ENCODE data around the gene ZBTB17. TPM values are rescaled to one million over a fixed set of nuclear protein-coding genes. Genes with fewer than 3 reads are reported as not detected.

The ZBTB17 gene
- total RNA-seq, 1 experiment from 2014 or later = 41.6 TPM

DNA sequence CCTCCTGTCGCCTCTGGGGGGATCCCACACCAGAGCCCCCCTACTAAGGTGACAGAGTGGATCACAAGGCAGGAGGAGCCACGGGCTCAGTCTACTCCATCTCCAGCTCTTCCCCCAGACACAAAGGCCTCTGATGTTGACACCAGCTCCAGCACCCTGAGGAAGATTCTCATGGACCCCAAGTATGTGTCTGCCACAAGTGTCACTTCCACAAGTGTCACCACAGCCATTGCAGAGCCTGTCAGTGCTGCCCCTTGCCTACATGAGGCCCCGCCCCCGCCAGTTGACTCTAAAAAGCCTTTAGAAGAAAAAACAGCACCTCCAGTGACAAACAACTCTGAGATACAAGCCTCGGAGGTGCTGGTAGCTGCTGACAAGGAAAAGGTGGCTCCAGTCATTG lies 42.2 kb downstream of the ZBTB17 start:
- no peaks in the 10 kb centered on the region for H3K27me3 ChIP-seq (ENCODE audit: control insufficient read depth, insufficient read depth, low read length)
- no peak overlapping the region for H3K4me3 ChIP-seq (ENCODE audit: low read depth in 2 of 2, low read length in 2 of 2)
- in situ Hi-C loops (cut with HindIII; ENCODE audit: low pct_unique_long_range_greater_than_20kb, low sequenced_read_pairs) = no loop called here
- peaks cover under 1% of the 10 kb centered on the region for H3K4me1 ChIP-seq (ENCODE audit: control insufficient read depth, insufficient read depth, low read length)
- BruUV-seq (replicated peaks) = no TSS peak
- peaks cover 24% of the 10 kb centered on the region for H3K36me3 ChIP-seq (ENCODE audit: control insufficient read depth, insufficient read depth, low read length)
- no peak for ATAC-seq
- no peaks in the 10 kb centered on the region for H3K9me3 ChIP-seq (ENCODE audit: control insufficient read depth, insufficient read depth, low read depth, low read length)
- CTCF ChIA-PET = no interaction called here
- intact Hi-C loops (cut with micrococcal nuclease; ENCODE audit: unreplicated experiment) = no loop called here
- H3K27ac ChIP-seq (ENCODE audit: low read length) = no peak overlapping the region
- DNase-seq (ENCODE audit: low read depth, low spot score) = no peak
- TF ChIP-seq SIN3A (IDR thresholded peaks at IDR 0.05; ENCODE audit: borderline replicate concordance, insufficient read depth, low read depth, low read length) (no peak), TCF7L2 (IDR thresholded peaks at IDR 0.05; ENCODE audit: low read depth, low read length) (no peak), POLR2AphosphoS5 (IDR thresholded peaks at IDR 0.05; ENCODE audit: low read depth, low read length) (no peak)
- TF ChIP-seq, protein P1, sequence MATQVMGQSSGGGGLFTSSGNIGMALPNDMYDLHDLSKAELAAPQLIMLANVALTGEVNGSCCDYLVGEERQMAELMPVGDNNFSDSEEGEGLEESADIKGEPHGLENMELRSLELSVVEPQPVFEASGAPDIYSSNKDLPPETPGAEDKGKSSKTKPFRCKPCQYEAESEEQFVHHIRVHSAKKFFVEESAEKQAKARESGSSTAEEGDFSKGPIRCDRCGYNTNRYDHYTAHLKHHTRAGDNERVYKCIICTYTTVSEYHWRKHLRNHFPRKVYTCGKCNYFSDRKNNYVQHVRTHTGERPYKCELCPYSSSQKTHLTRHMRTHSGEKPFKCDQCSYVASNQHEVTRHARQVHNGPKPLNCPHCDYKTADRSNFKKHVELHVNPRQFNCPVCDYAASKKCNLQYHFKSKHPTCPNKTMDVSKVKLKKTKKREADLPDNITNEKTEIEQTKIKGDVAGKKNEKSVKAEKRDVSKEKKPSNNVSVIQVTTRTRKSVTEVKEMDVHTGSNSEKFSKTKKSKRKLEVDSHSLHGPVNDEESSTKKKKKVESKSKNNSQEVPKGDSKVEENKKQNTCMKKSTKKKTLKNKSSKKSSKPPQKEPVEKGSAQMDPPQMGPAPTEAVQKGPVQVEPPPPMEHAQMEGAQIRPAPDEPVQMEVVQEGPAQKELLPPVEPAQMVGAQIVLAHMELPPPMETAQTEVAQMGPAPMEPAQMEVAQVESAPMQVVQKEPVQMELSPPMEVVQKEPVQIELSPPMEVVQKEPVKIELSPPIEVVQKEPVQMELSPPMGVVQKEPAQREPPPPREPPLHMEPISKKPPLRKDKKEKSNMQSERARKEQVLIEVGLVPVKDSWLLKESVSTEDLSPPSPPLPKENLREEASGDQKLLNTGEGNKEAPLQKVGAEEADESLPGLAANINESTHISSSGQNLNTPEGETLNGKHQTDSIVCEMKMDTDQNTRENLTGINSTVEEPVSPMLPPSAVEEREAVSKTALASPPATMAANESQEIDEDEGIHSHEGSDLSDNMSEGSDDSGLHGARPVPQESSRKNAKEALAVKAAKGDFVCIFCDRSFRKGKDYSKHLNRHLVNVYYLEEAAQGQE (IDR thresholded peaks at IDR 0.05; ENCODE audit: insufficient read depth in 1 of 2, low read depth in 2 of 2, low read length in 1 of 2) = no peak
- TF ChIP-seq, protein P2, sequence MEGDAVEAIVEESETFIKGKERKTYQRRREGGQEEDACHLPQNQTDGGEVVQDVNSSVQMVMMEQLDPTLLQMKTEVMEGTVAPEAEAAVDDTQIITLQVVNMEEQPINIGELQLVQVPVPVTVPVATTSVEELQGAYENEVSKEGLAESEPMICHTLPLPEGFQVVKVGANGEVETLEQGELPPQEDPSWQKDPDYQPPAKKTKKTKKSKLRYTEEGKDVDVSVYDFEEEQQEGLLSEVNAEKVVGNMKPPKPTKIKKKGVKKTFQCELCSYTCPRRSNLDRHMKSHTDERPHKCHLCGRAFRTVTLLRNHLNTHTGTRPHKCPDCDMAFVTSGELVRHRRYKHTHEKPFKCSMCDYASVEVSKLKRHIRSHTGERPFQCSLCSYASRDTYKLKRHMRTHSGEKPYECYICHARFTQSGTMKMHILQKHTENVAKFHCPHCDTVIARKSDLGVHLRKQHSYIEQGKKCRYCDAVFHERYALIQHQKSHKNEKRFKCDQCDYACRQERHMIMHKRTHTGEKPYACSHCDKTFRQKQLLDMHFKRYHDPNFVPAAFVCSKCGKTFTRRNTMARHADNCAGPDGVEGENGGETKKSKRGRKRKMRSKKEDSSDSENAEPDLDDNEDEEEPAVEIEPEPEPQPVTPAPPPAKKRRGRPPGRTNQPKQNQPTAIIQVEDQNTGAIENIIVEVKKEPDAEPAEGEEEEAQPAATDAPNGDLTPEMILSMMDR (IDR thresholded peaks at IDR 0.05) = no peak
- POLR2A ChIA-PET = no interaction called here

DNA sequence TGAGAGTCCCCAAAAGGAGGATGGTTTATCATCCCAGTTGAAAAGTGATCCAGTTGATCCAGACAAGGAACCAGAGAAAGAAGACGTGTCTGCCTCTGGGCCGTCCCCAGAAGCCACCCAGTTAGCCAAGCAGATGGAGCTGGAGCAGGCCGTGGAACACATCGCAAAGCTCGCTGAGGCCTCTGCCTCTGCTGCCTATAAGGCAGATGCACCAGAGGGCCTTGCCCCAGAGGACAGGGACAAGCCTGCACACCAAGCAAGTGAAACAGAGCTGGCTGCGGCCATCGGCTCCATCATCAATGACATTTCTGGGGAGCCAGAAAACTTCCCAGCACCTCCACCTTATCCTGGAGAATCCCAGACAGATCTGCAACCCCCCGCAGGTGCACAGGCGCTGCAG lies 43.3 kb downstream of the ZBTB17 start:
- in situ Hi-C loops (cut with HindIII; ENCODE audit: low pct_unique_long_range_greater_than_20kb, low sequenced_read_pairs) = no loop called here
- H3K4me1 ChIP-seq (ENCODE audit: control insufficient read depth, insufficient read depth, low read length) = no peaks in the 10 kb centered on the region; the same call in 1 of the 2 replicates
- no peaks in the 10 kb centered on the region for H3K27me3 ChIP-seq (ENCODE audit: control insufficient read depth, insufficient read depth, low read length)
- H3K36me3 ChIP-seq (ENCODE audit: control insufficient read depth, insufficient read depth, low read length) = peaks cover 34% of the 10 kb centered on the region
- H3K27ac ChIP-seq (ENCODE audit: low read length) = no peak overlapping the region
- TF ChIP-seq SIN3A (IDR thresholded peaks at IDR 0.05; ENCODE audit: borderline replicate concordance, insufficient read depth, low read depth, low read length) (no peak), POLR2AphosphoS5 (IDR thresholded peaks at IDR 0.05; ENCODE audit: low read depth, low read length) (no peak), TCF7L2 (IDR thresholded peaks at IDR 0.05; ENCODE audit: low read depth, low read length) (no peak)
- TF ChIP-seq, protein P2 (IDR thresholded peaks at IDR 0.05) = no peak
- TF ChIP-seq, protein P1 (IDR thresholded peaks at IDR 0.05; ENCODE audit: insufficient read depth in 1 of 2, low read depth in 2 of 2, low read length in 1 of 2) = no peak
- DNase-seq (ENCODE audit: low read depth, low spot score) = no peak
- intact Hi-C loops (cut with micrococcal nuclease; ENCODE audit: unreplicated experiment) = no loop called here
- no peaks in the 10 kb centered on the region for H3K9me3 ChIP-seq (ENCODE audit: control insufficient read depth, insufficient read depth, low read depth, low read length)
- no peak overlapping the region for H3K4me3 ChIP-seq (ENCODE audit: low read depth in 2 of 2, low read length in 2 of 2)
- ATAC-seq = no peak
- ChIA-PET POLR2A (no interaction called here), CTCF (interaction anchor here (0.5 kb wide), 1 partner anchor 70 kb away, joined by 5 read pairs; no protein-coding TSS in a partner anchor)
- TSS peak; percentile 6 for BruUV-seq (replicated peaks)

Measured in Panc1 (cell line).